GM21390 (cell line): ENCODE data around the gene NPDC1.

Experiments used
- ATAC-seq: cut with Tn5 transposase; IDR thresholded peaks from one replicate; pipeline ENCODE4 v1.9.1; 2021; ENCODE audit not compliant: unreplicated experiment

Gene NPDC1

GRCh38 chr9:136996361-136997292 lies 49.4 kb downstream of the NPDC1 start, which contains the start of gene CLIC3:
Gene CLIC3 (minus strand): TSS chr9:136996568. CDS start chr9:136996543, 25 bp downstream.
- ATAC-seq, result no peak

- ATAC-seq, result no peak
Observed at GRCh38 chr9:136995772-136996311, 50.1 kb downstream of the NPDC1 start.

DNA sequence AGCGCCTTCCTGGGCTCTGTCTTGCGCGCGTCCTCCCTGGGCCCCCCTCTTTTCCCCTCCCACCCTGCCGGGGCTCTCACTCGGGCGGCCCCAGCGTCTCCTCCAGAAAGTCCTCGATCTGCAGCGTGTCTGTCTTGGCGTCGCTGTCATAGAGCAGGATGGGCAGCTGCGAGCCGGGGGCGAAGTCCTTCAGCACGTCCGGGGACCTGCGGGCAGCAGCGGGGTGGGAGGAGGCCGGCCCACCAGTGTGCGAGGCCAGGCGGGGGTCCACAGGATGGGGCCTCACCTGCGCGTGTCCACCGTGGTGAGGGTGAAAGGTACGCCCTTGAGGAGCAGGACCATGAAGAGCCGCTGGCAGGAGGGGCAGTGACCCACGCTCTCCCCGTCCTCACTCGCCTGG lies 50.6 kb downstream of the NPDC1 start:
- no peak for ATAC-seq

DNA sequence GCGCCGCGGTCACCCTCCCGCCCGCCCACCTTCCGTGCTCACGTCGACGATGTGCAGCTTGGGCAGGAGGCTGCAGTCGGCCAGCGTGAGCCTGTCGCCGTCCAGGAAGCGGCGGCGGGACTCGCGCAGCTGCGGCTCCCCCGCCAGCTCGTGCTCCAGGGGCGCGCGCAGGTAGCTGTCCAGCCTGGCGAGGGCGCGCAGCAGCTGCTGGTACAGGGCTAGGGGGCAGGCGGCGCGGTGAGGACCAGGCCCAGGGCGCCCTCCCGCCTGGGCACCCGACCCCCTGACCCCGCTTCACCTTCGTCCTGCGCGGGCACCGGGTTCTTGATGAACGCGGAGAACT lies 51.1 kb downstream of the NPDC1 start:
- ATAC-seq, result no peak

- no peak for ATAC-seq
Observed at GRCh38 chr9:136994180-136994887, 51.6 kb downstream of the NPDC1 start.

DNA sequence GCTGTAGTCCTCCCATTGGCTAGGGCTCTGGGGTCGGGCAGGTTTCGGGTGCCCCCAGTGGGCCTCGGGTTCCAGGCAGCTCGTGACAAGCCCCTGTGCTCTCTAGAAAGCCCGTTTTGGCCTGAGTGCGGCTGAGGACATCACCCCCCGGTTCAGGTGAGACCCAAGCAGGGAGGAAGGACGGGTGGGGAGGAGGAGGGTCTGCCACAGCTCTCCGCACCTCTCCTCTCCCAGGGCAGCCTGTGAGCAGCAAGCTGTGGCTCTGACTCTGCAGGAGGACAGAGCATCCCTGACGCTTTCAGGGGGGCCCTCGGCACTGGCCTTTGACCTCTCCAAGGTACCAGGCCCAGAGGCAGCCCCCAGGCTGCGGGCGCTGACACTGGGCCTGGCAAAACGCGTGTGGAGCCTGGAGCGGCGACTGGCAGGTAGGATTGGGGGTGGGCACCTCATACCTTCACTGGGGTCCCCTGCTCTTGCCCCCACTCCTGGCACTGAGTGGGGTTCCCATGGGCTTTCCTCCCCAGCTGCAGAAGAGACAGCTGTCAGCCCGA lies 53.1 kb downstream of the NPDC1 start:
- ATAC-seq, result no peak

- ATAC-seq, result peak; percentile 77
Observed at GRCh38 chr9:136991993-136992818, 53.8 kb downstream of the NPDC1 start, which contains the start of gene PAXX. Gene PAXX (plus strand): TSS chr9:136992422. CDS start chr9:136992444, 22 bp downstream.

DNA sequence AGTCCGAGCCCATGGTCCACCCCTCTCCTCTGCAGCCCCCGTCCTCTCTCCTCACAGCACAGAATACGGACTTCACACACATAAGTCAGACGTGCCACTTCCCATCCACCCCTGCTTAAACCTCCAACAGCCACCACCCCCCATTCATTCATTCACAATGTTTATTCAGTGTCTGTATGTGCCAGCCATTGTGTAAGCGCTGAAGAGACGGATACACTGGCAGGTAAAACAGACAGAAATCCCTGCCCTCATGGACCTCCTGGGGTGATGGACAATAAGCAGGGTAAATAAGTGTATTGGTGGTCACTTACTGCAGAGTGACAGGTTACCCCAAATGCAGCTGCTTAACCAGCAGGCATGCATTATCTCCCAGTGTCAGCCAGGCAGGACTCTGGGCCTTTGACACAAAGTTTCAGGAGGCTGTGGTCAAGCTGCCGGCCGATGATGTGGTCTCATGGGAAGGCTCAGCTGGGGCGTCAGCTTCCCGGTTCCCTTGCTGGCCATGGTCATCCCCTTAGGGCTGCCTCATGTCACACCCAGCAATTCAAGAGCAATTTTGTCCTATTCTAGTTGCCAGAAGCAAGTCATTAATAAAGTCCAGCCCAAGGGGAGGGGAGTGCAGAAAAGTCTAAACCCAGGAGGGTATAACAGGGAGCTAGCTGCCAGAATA lies 55.6 kb downstream of the NPDC1 start:
- no peak for ATAC-seq
